ENCODE data around the gene IRF7. TPM values are rescaled to one million over a fixed set of nuclear protein-coding genes. Genes with fewer than 3 reads are reported as not detected.

IRF7 gene
- total RNA-seq, 1 donor from 2014 or later = 75.4 TPM

DNA sequence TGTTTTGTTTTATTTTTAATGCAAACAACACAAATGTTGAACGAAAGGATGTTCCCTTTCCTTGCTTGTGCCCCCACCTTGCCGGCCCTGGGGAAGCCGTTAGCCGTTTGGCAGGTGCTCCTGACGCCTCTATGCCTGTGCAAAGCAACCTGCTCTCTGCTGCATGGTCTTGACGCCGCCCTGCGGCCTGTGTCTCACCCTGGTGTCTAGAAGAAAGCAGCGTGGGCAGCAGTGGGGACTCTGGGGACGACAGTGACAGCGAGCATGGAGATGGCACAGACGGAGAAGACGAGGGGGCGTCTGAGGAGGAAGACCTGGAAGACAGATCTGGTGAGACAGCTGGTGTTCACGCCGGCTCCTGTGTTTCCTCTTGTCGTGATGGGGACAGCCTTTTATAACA lies 34.0 kb downstream of the IRF7 start:
- Mint-ChIP-seq H3K27ac (ENCODE audit: unreplicated experiment) (no peak overlapping the region), H3K4me3 (ENCODE audit: unreplicated experiment) (no peak overlapping the region), H3K27me3 (ENCODE audit: low read depth, unreplicated experiment) (no peaks in the 10 kb centered on the region), H3K9me3 (ENCODE audit: unreplicated experiment) (no peaks in the 10 kb centered on the region), H3K36me3 (ENCODE audit: low read depth, unreplicated experiment) (peaks cover 16% of the 10 kb centered on the region), H3K4me1 (ENCODE audit: low read depth, unreplicated experiment) (peaks cover 37% of the 10 kb centered on the region)
- H3K27me3 ChIP-seq (ENCODE audit: insufficient read depth, low read length) = no peaks in the 10 kb centered on the region
- no peak overlapping the region for H3K4me2 ChIP-seq (ENCODE audit: low read length)
- no peak overlapping the region for H3K9ac ChIP-seq (ENCODE audit: low read length)
- H3K36me3 ChIP-seq (ENCODE audit: insufficient read depth, low read length) = peaks cover 8% of the 10 kb centered on the region
- peaks cover 84% of the 10 kb centered on the region for H3K79me2 ChIP-seq (ENCODE audit: insufficient read depth, low read length)
- H4K20me1 ChIP-seq (ENCODE audit: insufficient read depth, low read length) = peaks cover 79% of the 10 kb centered on the region
- H3K4me1 ChIP-seq (ENCODE audit: insufficient read depth, low read length) = peaks cover 14% of the 10 kb centered on the region
- no peak overlapping the region for H3K27ac ChIP-seq (ENCODE audit: low read depth, low read length)
- FAIRE-seq = no peak
- no peak for TF ChIP-seq EZH2 (IDR thresholded peaks at IDR 0.05; ENCODE audit: insufficient read depth, low read length)
- TF ChIP-seq, protein P1, sequence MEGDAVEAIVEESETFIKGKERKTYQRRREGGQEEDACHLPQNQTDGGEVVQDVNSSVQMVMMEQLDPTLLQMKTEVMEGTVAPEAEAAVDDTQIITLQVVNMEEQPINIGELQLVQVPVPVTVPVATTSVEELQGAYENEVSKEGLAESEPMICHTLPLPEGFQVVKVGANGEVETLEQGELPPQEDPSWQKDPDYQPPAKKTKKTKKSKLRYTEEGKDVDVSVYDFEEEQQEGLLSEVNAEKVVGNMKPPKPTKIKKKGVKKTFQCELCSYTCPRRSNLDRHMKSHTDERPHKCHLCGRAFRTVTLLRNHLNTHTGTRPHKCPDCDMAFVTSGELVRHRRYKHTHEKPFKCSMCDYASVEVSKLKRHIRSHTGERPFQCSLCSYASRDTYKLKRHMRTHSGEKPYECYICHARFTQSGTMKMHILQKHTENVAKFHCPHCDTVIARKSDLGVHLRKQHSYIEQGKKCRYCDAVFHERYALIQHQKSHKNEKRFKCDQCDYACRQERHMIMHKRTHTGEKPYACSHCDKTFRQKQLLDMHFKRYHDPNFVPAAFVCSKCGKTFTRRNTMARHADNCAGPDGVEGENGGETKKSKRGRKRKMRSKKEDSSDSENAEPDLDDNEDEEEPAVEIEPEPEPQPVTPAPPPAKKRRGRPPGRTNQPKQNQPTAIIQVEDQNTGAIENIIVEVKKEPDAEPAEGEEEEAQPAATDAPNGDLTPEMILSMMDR (IDR thresholded peaks at IDR 0.05; ENCODE audit: insufficient read depth, low read depth, low read length) = no peak
- no peak for DNase-seq (ENCODE audit: low read depth)
- no peak overlapping the region for H2AFZ ChIP-seq (ENCODE audit: low read depth, low read length)
- H3K4me3 ChIP-seq (ENCODE audit: insufficient read depth, low read depth, low read length) = no peak overlapping the region
- H3K9me3 ChIP-seq (ENCODE audit: insufficient read depth, low read depth, low read length) = no peaks in the 10 kb centered on the region

DNA sequence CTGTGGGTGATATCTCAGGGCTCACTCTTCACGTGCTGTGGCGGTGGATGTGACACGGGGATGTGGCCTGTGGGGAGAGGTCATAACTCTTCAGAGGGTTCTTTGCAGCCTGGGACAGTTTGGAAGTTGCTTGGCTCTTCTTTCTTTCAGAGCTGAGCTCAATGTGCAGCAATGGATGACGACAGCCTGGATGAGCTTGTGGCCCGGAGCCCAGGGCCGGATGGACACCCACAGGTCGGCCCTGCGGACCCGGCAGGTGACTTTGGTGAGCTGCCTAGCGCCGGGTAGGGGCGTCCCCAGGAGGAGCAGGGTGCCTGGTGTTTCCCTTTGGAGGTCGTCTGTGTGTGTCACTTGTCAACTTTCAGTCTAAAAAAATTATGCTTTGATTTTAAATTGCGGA lies 34.4 kb downstream of the IRF7 start:
- Histone ChIP-seq H3K4me3 (ENCODE audit: insufficient read depth, low read depth, low read length) (no peak overlapping the region), H3K79me2 (ENCODE audit: insufficient read depth, low read length) (peaks cover 81% of the 10 kb centered on the region), H3K27ac (ENCODE audit: low read depth, low read length) (no peak overlapping the region), H3K4me2 (ENCODE audit: low read length) (no peak overlapping the region), H3K9me3 (ENCODE audit: insufficient read depth, low read depth, low read length) (no peaks in the 10 kb centered on the region), H3K9ac (ENCODE audit: low read length) (no peak overlapping the region), H4K20me1 (ENCODE audit: insufficient read depth, low read length) (peaks cover 75% of the 10 kb centered on the region), H2AFZ (ENCODE audit: low read depth, low read length) (no peak overlapping the region), H3K4me1 (ENCODE audit: insufficient read depth, low read length) (peaks cover 14% of the 10 kb centered on the region), H3K36me3 (ENCODE audit: insufficient read depth, low read length) (peaks cover 8% of the 10 kb centered on the region), H3K27me3 (ENCODE audit: insufficient read depth, low read length) (no peaks in the 10 kb centered on the region)
- DNase-seq (ENCODE audit: low read depth) (no peak), FAIRE-seq (no peak)
- TF ChIP-seq, protein P1 (IDR thresholded peaks at IDR 0.05; ENCODE audit: insufficient read depth, low read depth, low read length) = no peak
- TF ChIP-seq EZH2 (IDR thresholded peaks at IDR 0.05; ENCODE audit: insufficient read depth, low read length) = no peak
- peak overlapping the region; percentile 72 for H3K4me3 Mint-ChIP-seq (ENCODE audit: unreplicated experiment)
- no peaks in the 10 kb centered on the region for H3K9me3 Mint-ChIP-seq (ENCODE audit: unreplicated experiment)
- H3K27me3 Mint-ChIP-seq (ENCODE audit: low read depth, unreplicated experiment) = no peaks in the 10 kb centered on the region
- peaks cover 34% of the 10 kb centered on the region for H3K4me1 Mint-ChIP-seq (ENCODE audit: low read depth, unreplicated experiment)
- no peak overlapping the region for H3K27ac Mint-ChIP-seq (ENCODE audit: unreplicated experiment)
- peaks cover 13% of the 10 kb centered on the region for H3K36me3 Mint-ChIP-seq (ENCODE audit: low read depth, unreplicated experiment)

DNA sequence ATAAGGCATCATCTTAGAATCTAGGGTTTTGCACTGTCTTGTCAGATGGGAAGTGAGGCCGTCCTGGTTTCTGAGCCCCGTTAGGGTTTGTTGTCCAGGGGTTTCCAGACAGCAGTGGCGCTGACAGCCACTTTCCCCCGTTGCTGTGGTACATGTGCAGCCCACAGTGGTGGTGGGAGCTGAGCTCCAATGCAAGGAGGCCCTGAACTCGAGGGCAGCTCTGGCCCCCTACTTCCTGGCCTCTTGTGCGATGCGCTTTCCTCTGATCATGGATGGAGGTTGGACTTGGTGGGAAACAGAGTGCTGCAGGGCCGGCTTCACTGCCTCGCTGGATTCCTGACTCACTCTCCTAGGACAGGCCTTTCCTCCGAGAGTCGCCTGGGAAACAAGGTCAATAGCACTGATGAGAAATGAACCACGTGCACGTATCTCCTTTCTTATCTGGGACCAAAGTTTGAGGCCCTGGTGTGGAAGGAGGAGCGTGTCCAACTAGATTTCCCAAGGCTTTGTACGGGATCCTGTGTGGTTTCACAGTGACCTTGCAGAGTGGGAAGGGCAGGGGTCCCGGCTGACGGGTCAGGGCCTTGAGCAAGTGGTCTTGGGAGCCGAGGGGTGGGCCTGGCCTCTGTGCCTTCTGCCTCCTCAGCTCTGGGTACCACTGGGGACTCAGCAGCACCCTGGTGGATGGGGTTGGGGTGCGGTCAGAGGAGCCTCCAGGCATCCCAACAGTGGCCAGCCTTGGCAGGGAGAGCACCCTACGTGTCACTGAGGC lies 35.7 kb downstream of the IRF7 start:
- Histone ChIP-seq H3K4me2 (ENCODE audit: low read length) (peak overlapping the region; percentile 96), H3K4me1 (ENCODE audit: insufficient read depth, low read length) (peaks cover 14% of the 10 kb centered on the region), H3K9me3 (ENCODE audit: insufficient read depth, low read depth, low read length) (no peaks in the 10 kb centered on the region), H4K20me1 (ENCODE audit: insufficient read depth, low read length) (peaks cover 68% of the 10 kb centered on the region), H3K36me3 (ENCODE audit: insufficient read depth, low read length) (peaks cover 5% of the 10 kb centered on the region), H3K79me2 (ENCODE audit: insufficient read depth, low read length) (peaks cover 74% of the 10 kb centered on the region), H3K27me3 (ENCODE audit: insufficient read depth, low read length) (peaks cover 2% of the 10 kb centered on the region), H2AFZ (ENCODE audit: low read depth, low read length) (no peak overlapping the region), H3K4me3 (ENCODE audit: insufficient read depth, low read depth, low read length) (no peak overlapping the region), H3K27ac (ENCODE audit: low read depth, low read length) (no peak overlapping the region), H3K9ac (ENCODE audit: low read length) (no peak overlapping the region)
- H3K9me3 Mint-ChIP-seq (ENCODE audit: unreplicated experiment) = no peaks in the 10 kb centered on the region
- H3K4me3 Mint-ChIP-seq (ENCODE audit: unreplicated experiment) = peak overlapping the region; percentile 54
- H3K36me3 Mint-ChIP-seq (ENCODE audit: low read depth, unreplicated experiment) = peaks cover 12% of the 10 kb centered on the region
- H3K27me3 Mint-ChIP-seq (ENCODE audit: low read depth, unreplicated experiment) = peaks cover 2% of the 10 kb centered on the region
- TF ChIP-seq EZH2 (IDR thresholded peaks at IDR 0.05; ENCODE audit: insufficient read depth, low read length) = no peak
- TF ChIP-seq, protein P1 (IDR thresholded peaks at IDR 0.05; ENCODE audit: insufficient read depth, low read depth, low read length) = no peak
- H3K27ac Mint-ChIP-seq (ENCODE audit: unreplicated experiment) = peak overlapping the region; percentile 58
- peaks cover 32% of the 10 kb centered on the region for H3K4me1 Mint-ChIP-seq (ENCODE audit: low read depth, unreplicated experiment)
- FAIRE-seq (no peak), DNase-seq (ENCODE audit: low read depth) (no peak)

Measured in astrocyte (in vitro differentiated cells and primary cell).